Astrocyte (in vitro differentiated cells and primary cell): ENCODE results near the gene ALKBH2. TPM values are rescaled to one million over a fixed set of nuclear protein-coding genes. Genes with fewer than 3 reads are reported as not detected.

Source experiments
- DNase-seq: peaks from one replicate; pipeline ENCODE4 v3.0.0-alpha.2; 2010; ENCODE audit warnings: low read depth
- FAIRE-seq: peaks from 2 replicates; lab custom pipeline; 2011; peaks lifted over from hg19 to GRCh38; lab: Jason Lieb, UNC
- H2AFZ ChIP-seq: 2 replicates; pipeline ENCODE4 v1.6.0; 2012; ENCODE audit warnings: low read depth, low read length, inconsistent platforms
- H3K27ac ChIP-seq: 2 replicates; pipeline ENCODE4 v1.5.1; 2011; ENCODE audit warnings: low read depth, low read length, inconsistent platforms
- H3K27me3 ChIP-seq: 2 replicates; pipeline ENCODE4 v1.6.0; 2011; ENCODE audit warnings: low read length, inconsistent platforms; ENCODE audit not compliant: insufficient read depth
- H3K36me3 ChIP-seq: 2 replicates; pipeline ENCODE4 v1.5.1; 2011; ENCODE audit warnings: low read length, inconsistent platforms; ENCODE audit not compliant: insufficient read depth
- H3K4me1 ChIP-seq: 2 replicates; pipeline ENCODE4 v1.5.1; 2011; ENCODE audit warnings: low read length, inconsistent platforms; ENCODE audit not compliant: insufficient read depth
- H3K4me2 ChIP-seq: 2 replicates; pipeline ENCODE4 v1.6.0; 2012; ENCODE audit warnings: low read length, inconsistent platforms
- H3K4me3 ChIP-seq: 2 replicates; pipeline ENCODE4 v1.5.1; 2011; ENCODE audit warnings: low read depth, mild to moderate bottlenecking, low read length, inconsistent platforms; ENCODE audit not compliant: insufficient read depth
- H3K79me2 ChIP-seq: 2 replicates; pipeline ENCODE4 v1.6.0; 2012; ENCODE audit warnings: mild to moderate bottlenecking, low read length, inconsistent platforms; ENCODE audit not compliant: insufficient read depth
- H3K9ac ChIP-seq: 2 replicates; pipeline ENCODE4 v1.6.0; 2012; ENCODE audit warnings: mild to moderate bottlenecking, low read length, inconsistent platforms
- H3K9me3 ChIP-seq: 2 replicates; pipeline ENCODE4 v1.5.1; 2012; ENCODE audit warnings: low read depth, mild to moderate bottlenecking, low read length, inconsistent platforms; ENCODE audit not compliant: insufficient read depth
- H4K20me1 ChIP-seq: 2 replicates; pipeline ENCODE4 v1.6.0; 2012; ENCODE audit warnings: low read length, inconsistent platforms; ENCODE audit not compliant: insufficient read depth
- H3K27ac Mint-ChIP-seq: one replicate; pipeline ENCODE4 v1.8.0; 2021; ENCODE audit warnings: mild to moderate bottlenecking, mixed read lengths; ENCODE audit not compliant: unreplicated experiment
- H3K27me3 Mint-ChIP-seq: one replicate; pipeline ENCODE4 v1.8.0; 2021; ENCODE audit warnings: low read depth, mixed read lengths; ENCODE audit not compliant: unreplicated experiment
- H3K36me3 Mint-ChIP-seq: one replicate; pipeline ENCODE4 v1.8.0; 2021; ENCODE audit warnings: low read depth, mixed read lengths; ENCODE audit not compliant: unreplicated experiment
- H3K4me1 Mint-ChIP-seq: one replicate; pipeline ENCODE4 v1.8.0; 2021; ENCODE audit warnings: low read depth, mixed read lengths; ENCODE audit not compliant: unreplicated experiment
- H3K4me3 Mint-ChIP-seq: one replicate; pipeline ENCODE4 v1.8.0; 2021; ENCODE audit warnings: mild to moderate bottlenecking, moderate library complexity, mixed read lengths; ENCODE audit not compliant: unreplicated experiment
- H3K9me3 Mint-ChIP-seq: one replicate; pipeline ENCODE4 v1.8.0; 2021; ENCODE audit warnings: mild to moderate bottlenecking, mixed read lengths; ENCODE audit not compliant: unreplicated experiment
- CTCF ChIP-seq: IDR thresholded peaks from 2 replicates; pipeline ENCODE4 v1.5.1; 2011; ENCODE audit warnings: low read depth, mild to moderate bottlenecking, inconsistent platforms, low read length, moderate library complexity; ENCODE audit not compliant: insufficient read depth
- EZH2 ChIP-seq: IDR thresholded peaks from 2 replicates; pipeline ENCODE4 v1.6.1; 2012; ENCODE audit warnings: mild to moderate bottlenecking, low read length, inconsistent platforms; ENCODE audit not compliant: insufficient read depth
- total RNA-seq: library from RNA; stranded (reverse); gene quantifications from 2 replicates; pipeline ENCODE4 v1.2.1, GENCODE V29; 2021

ALKBH2 gene
- total RNA-seq, 1 donor from 2014 or later: 5.1 TPM

DNA sequence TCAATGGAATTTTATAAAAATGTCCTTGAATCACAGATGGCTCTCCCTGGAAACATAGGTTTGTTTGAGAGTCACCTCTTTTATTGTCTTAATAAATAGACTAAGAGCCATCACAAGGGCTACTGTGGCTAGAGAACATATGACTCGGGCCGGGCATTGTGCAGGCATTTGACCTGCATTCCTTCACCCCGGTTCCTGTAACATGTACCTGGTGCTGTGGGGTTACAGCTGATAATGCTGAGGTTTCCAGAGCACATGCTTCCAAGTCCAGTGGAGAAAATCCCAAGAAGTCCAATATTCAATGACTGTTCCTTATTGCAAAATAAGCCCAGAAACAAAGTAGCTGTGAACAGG lies 22.1 kb upstream of the ALKBH2 start:
- no peak for FAIRE-seq

DNA sequence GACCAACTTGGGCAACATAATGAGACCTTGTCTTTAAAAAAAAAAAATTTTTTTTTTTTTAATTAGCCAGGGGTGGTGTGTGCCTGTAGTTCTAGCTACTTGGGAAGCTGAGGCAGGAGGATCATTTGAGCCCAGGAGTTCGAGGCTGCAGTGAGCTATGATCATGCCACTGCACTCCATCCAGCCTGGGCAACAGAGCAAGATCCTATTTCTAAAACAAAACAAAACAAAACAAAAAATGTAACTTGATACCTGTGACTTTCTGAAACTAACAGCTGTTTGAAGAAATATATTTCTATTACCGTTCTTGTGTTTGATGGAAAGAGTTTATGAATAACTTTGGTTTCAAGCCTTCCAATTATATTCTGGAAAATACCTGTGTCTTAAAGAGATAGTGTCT lies 21.4 kb upstream of the ALKBH2 start:
- H3K27ac ChIP-seq: no peak overlapping the region
- peaks cover 9% of the 10 kb centered on the region for H3K4me1 ChIP-seq
- no peak overlapping the region for H3K27ac Mint-ChIP-seq
- no peak overlapping the region for H3K4me3 Mint-ChIP-seq
- H3K4me1 Mint-ChIP-seq: peaks cover 13% of the 10 kb centered on the region
- TF ChIP-seq EZH2: no peak
- TF ChIP-seq CTCF: no peak
- no peak for DNase-seq
- no peaks in the 10 kb centered on the region for H3K27me3 Mint-ChIP-seq
- no peak overlapping the region for H3K4me3 ChIP-seq
- no peaks in the 10 kb centered on the region for H3K9me3 Mint-ChIP-seq
- no peak for FAIRE-seq
- H3K27me3 ChIP-seq: no peaks in the 10 kb centered on the region
- no peaks in the 10 kb centered on the region for H3K9me3 ChIP-seq
- no peak overlapping the region for H2AFZ ChIP-seq
- H4K20me1 ChIP-seq: no peaks in the 10 kb centered on the region
- H3K36me3 ChIP-seq: no peaks in the 10 kb centered on the region
- H3K36me3 Mint-ChIP-seq: no peaks in the 10 kb centered on the region
- no peaks in the 10 kb centered on the region for H3K79me2 ChIP-seq
- H3K9ac ChIP-seq: no peak overlapping the region
- H3K4me2 ChIP-seq: no peak overlapping the region

More for the DNA sequence above, 22.1 kb upstream of the ALKBH2 start:
- no peak overlapping the region for H3K27ac Mint-ChIP-seq
- H3K79me2 ChIP-seq: no peaks in the 10 kb centered on the region
- no peak overlapping the region for H3K4me3 Mint-ChIP-seq
- H3K4me3 ChIP-seq: no peak overlapping the region
- H3K27me3 Mint-ChIP-seq: no peaks in the 10 kb centered on the region
- no peaks in the 10 kb centered on the region for H4K20me1 ChIP-seq
- no peak overlapping the region for H2AFZ ChIP-seq
- H3K9me3 ChIP-seq: no peaks in the 10 kb centered on the region
- H3K9ac ChIP-seq: no peak overlapping the region
- DNase-seq: no peak
- H3K27ac ChIP-seq: no peak overlapping the region
- no peaks in the 10 kb centered on the region for H3K36me3 Mint-ChIP-seq
- no peak overlapping the region for H3K4me2 ChIP-seq
- TF ChIP-seq EZH2 (no peak), CTCF (no peak)
- peaks cover 9% of the 10 kb centered on the region for H3K4me1 ChIP-seq
- no peaks in the 10 kb centered on the region for H3K9me3 Mint-ChIP-seq
- no peaks in the 10 kb centered on the region for H3K27me3 ChIP-seq
- peaks cover 12% of the 10 kb centered on the region for H3K4me1 Mint-ChIP-seq
- no peaks in the 10 kb centered on the region for H3K36me3 ChIP-seq

DNA sequence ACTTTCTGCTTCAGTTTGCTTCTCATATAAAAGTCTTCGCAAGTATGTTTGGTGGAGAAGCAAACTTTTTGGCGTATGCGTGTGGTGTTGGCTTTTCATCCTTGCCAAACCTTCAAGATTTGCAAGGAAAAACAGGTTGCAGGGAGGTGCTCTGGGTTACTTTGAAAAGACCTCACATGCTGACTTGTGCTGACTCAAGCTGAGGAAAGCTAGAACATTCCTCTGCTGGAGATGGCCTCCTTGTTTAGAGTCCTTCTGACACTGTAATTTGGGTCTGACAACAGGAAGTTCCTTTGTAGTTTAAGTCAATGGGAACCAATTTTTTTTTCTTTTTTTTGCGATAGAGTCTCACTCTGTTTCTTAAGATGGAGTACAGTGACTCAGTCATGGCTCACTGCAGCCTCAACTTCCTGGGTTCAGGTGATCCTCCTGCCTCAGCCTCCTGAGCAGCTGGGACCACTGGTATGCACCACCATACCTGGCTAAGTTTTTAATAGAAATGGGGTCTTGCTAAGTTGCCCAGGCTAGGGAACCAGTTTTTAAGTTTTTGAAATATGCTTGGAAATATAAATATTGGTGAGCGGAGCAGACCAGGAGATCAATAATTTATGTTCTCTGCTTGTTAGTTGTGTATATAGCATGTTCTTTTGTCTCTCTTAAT lies 20.5 kb upstream of the ALKBH2 start:
- H3K4me2 ChIP-seq: no peak overlapping the region
- no peaks in the 10 kb centered on the region for H3K27me3 Mint-ChIP-seq
- H3K36me3 Mint-ChIP-seq: peaks cover 3% of the 10 kb centered on the region
- no peak for TF ChIP-seq EZH2
- H4K20me1 ChIP-seq: no peaks in the 10 kb centered on the region
- H3K79me2 ChIP-seq: no peaks in the 10 kb centered on the region
- no peak overlapping the region for H3K27ac Mint-ChIP-seq
- H3K9me3 ChIP-seq: no peaks in the 10 kb centered on the region
- DNase-seq: no peak
- H3K9me3 Mint-ChIP-seq: no peaks in the 10 kb centered on the region
- H3K9ac ChIP-seq: no peak overlapping the region
- no peak overlapping the region for H3K27ac ChIP-seq
- H3K4me1 Mint-ChIP-seq: peaks cover 13% of the 10 kb centered on the region
- no peak overlapping the region for H3K4me3 ChIP-seq
- H3K36me3 ChIP-seq: no peaks in the 10 kb centered on the region
- FAIRE-seq: no peak
- no peak overlapping the region for H3K4me3 Mint-ChIP-seq
- no peaks in the 10 kb centered on the region for H3K27me3 ChIP-seq
- no peak overlapping the region for H2AFZ ChIP-seq
- H3K4me1 ChIP-seq: peaks cover 9% of the 10 kb centered on the region
